ENCODE measurements around the gene NOTCH1.

- TF ChIP-seq, protein P1, sequence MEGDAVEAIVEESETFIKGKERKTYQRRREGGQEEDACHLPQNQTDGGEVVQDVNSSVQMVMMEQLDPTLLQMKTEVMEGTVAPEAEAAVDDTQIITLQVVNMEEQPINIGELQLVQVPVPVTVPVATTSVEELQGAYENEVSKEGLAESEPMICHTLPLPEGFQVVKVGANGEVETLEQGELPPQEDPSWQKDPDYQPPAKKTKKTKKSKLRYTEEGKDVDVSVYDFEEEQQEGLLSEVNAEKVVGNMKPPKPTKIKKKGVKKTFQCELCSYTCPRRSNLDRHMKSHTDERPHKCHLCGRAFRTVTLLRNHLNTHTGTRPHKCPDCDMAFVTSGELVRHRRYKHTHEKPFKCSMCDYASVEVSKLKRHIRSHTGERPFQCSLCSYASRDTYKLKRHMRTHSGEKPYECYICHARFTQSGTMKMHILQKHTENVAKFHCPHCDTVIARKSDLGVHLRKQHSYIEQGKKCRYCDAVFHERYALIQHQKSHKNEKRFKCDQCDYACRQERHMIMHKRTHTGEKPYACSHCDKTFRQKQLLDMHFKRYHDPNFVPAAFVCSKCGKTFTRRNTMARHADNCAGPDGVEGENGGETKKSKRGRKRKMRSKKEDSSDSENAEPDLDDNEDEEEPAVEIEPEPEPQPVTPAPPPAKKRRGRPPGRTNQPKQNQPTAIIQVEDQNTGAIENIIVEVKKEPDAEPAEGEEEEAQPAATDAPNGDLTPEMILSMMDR (IDR thresholded peaks at IDR 0.05): no peak
- TF ChIP-seq NFYB (CRISPR knock-in tag; conservative IDR thresholded peaks at IDR 0.05; ENCODE audit: low read depth) (no peak), FOXK1 (CRISPR knock-in tag; IDR thresholded peaks at IDR 0.05) (no peak), ZNF425 (CRISPR knock-in tag; conservative IDR thresholded peaks at IDR 0.05) (no peak), MLX (CRISPR knock-in tag; IDR thresholded peaks at IDR 0.05) (no peak), KAT7 (CRISPR knock-in tag; IDR thresholded peaks at IDR 0.05; ENCODE audit: borderline replicate concordance) (no peak), MYBL2 (CRISPR knock-in tag; IDR thresholded peaks at IDR 0.05) (no peak)
- TF ChIP-seq, protein P2, sequence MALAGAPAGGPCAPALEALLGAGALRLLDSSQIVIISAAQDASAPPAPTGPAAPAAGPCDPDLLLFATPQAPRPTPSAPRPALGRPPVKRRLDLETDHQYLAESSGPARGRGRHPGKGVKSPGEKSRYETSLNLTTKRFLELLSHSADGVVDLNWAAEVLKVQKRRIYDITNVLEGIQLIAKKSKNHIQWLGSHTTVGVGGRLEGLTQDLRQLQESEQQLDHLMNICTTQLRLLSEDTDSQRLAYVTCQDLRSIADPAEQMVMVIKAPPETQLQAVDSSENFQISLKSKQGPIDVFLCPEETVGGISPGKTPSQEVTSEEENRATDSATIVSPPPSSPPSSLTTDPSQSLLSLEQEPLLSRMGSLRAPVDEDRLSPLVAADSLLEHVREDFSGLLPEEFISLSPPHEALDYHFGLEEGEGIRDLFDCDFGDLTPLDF (CRISPR knock-in tag; IDR thresholded peaks at IDR 0.05): no peak
- TF ChIP-seq, protein P3, sequence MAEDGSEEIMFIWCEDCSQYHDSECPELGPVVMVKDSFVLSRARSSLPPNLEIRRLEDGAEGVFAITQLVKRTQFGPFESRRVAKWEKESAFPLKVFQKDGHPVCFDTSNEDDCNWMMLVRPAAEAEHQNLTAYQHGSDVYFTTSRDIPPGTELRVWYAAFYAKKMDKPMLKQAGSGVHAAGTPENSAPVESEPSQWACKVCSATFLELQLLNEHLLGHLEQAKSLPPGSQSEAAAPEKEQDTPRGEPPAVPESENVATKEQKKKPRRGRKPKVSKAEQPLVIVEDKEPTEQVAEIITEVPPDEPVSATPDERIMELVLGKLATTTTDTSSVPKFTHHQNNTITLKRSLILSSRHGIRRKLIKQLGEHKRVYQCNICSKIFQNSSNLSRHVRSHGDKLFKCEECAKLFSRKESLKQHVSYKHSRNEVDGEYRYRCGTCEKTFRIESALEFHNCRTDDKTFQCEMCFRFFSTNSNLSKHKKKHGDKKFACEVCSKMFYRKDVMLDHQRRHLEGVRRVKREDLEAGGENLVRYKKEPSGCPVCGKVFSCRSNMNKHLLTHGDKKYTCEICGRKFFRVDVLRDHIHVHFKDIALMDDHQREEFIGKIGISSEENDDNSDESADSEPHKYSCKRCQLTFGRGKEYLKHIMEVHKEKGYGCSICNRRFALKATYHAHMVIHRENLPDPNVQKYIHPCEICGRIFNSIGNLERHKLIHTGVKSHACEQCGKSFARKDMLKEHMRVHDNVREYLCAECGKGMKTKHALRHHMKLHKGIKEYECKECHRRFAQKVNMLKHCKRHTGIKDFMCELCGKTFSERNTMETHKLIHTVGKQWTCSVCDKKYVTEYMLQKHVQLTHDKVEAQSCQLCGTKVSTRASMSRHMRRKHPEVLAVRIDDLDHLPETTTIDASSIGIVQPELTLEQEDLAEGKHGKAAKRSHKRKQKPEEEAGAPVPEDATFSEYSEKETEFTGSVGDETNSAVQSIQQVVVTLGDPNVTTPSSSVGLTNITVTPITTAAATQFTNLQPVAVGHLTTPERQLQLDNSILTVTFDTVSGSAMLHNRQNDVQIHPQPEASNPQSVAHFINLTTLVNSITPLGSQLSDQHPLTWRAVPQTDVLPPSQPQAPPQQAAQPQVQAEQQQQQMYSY (CRISPR knock-in tag; IDR thresholded peaks at IDR 0.05): no peak
- TF ChIP-seq, protein P4, sequence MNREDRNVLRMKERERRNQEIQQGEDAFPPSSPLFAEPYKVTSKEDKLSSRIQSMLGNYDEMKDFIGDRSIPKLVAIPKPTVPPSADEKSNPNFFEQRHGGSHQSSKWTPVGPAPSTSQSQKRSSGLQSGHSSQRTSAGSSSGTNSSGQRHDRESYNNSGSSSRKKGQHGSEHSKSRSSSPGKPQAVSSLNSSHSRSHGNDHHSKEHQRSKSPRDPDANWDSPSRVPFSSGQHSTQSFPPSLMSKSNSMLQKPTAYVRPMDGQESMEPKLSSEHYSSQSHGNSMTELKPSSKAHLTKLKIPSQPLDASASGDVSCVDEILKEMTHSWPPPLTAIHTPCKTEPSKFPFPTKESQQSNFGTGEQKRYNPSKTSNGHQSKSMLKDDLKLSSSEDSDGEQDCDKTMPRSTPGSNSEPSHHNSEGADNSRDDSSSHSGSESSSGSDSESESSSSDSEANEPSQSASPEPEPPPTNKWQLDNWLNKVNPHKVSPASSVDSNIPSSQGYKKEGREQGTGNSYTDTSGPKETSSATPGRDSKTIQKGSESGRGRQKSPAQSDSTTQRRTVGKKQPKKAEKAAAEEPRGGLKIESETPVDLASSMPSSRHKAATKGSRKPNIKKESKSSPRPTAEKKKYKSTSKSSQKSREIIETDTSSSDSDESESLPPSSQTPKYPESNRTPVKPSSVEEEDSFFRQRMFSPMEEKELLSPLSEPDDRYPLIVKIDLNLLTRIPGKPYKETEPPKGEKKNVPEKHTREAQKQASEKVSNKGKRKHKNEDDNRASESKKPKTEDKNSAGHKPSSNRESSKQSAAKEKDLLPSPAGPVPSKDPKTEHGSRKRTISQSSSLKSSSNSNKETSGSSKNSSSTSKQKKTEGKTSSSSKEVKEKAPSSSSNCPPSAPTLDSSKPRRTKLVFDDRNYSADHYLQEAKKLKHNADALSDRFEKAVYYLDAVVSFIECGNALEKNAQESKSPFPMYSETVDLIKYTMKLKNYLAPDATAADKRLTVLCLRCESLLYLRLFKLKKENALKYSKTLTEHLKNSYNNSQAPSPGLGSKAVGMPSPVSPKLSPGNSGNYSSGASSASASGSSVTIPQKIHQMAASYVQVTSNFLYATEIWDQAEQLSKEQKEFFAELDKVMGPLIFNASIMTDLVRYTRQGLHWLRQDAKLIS (CRISPR knock-in tag; IDR thresholded peaks at IDR 0.05; ENCODE audit: borderline replicate concordance): no peak
Observed at GRCh38 chr9:136459425-136459824, 86.4 kb downstream of the NOTCH1 start.

All from WTC11 (cell line).